SKM-1 (cell line): ENCODE results near the gene SIK2.

Experiments
- DNase-seq: peaks from one replicate; lab custom pipeline; 2025; ENCODE audit not compliant: unreplicated experiment; lab: John Stamatoyannopoulos, UW

SIK2 gene

GRCh38 chr11:111601979-111602864 is at the start of gene SIK2:
Gene SIK2 (plus strand): TSS chr11:111602449. CDS start chr11:111602564, 115 bp downstream.
- DNase-seq, result peak; percentile 96

- no peak for DNase-seq
Measured at GRCh38 chr11:111554532-111554931, 47.7 kb upstream of the SIK2 start.

- no peak for DNase-seq
Measured at GRCh38 chr11:111555255-111555654, 47.0 kb upstream of the SIK2 start.

GRCh38 chr11:111557425-111558111 is 44.7 kb upstream of the SIK2 start:
- DNase-seq, result no peak

GRCh38 chr11:111559800-111560464 is 42.3 kb upstream of the SIK2 start:
- no peak for DNase-seq

GRCh38 chr11:111560800-111561199 is 41.4 kb upstream of the SIK2 start:
- DNase-seq, result no peak

GRCh38 chr11:111561306-111561705 is 40.9 kb upstream of the SIK2 start:
- no peak for DNase-seq

GRCh38 chr11:111561791-111562325 is 40.4 kb upstream of the SIK2 start:
- DNase-seq, result no peak

- no peak for DNase-seq
Measured at GRCh38 chr11:111562692-111563389, 39.4 kb upstream of the SIK2 start.

- peak; percentile 37 for DNase-seq
Measured at GRCh38 chr11:111565114-111565720, 37.0 kb upstream of the SIK2 start.

GRCh38 chr11:111566324-111566723 is 35.9 kb upstream of the SIK2 start:
- DNase-seq, result no peak

GRCh38 chr11:111569476-111569875 is 32.8 kb upstream of the SIK2 start:
- DNase-seq, result no peak

GRCh38 chr11:111570796-111571195 is 31.5 kb upstream of the SIK2 start:
- no peak for DNase-seq

GRCh38 chr11:111571829-111572501 is 30.3 kb upstream of the SIK2 start:
- no peak for DNase-seq

- DNase-seq, result no peak
Measured at GRCh38 chr11:111572581-111572980, 29.7 kb upstream of the SIK2 start.

GRCh38 chr11:111573821-111574249 is 28.4 kb upstream of the SIK2 start:
- DNase-seq, result no peak

GRCh38 chr11:111574373-111575225 is 27.6 kb upstream of the SIK2 start:
- no peak for DNase-seq

- no peak for DNase-seq
Measured at GRCh38 chr11:111575740-111576139, 26.5 kb upstream of the SIK2 start.

GRCh38 chr11:111577821-111578220 is 24.4 kb upstream of the SIK2 start:
- DNase-seq, result no peak
